Loucy (cell line): ENCODE data around the gene ZNF831.

Source experiments
- CTCF ChIP-seq: fragments of 200-600 bp; sonication (generic); conservative IDR thresholded peaks from 2 replicates; pipeline ENCODE4 v1.5.1; 2014; ENCODE audit warnings: mild to moderate bottlenecking, antibody characterized with exemption, low read length
- EZH2phosphoT487 ChIP-seq: fragments of 200-600 bp; IDR thresholded peaks from 2 replicates; pipeline ENCODE4 v1.6.1; 2018; ENCODE audit warnings: antibody characterized with exemption, mild to moderate bottlenecking, moderate library complexity, borderline replicate concordance

GRCh38 chr20:59242714-59243626, 79.3 kb downstream of the ZNF831 start:
- no peak for TF ChIP-seq EZH2phosphoT487
- TF ChIP-seq CTCF = no peak
